Stimulated activated CD4-positive, alpha-beta T cell treated with anti-CD3 and anti-CD28 coated beads, Interleukin-4, amount 100 ng/mL, for 4 hours (primary cell): ENCODE measurements around the gene ZNF502.

Experiments used
- DNase-seq, 2 experiments: peaks; one replicate each; pipeline ENCODE4 v3.0.0-alpha.2; 2020

The ZNF502 gene

GRCh38 chr3:44771424-44772098, 59.1 kb downstream of the ZNF502 start:
- no peak for DNase-seq

- DNase-seq, result no peak
Observed at GRCh38 chr3:44772099-44772442, 59.6 kb downstream of the ZNF502 start.
